HG03439 (cell line): Measurements from ENCODE around the gene NABP2.
A peak's percentile ranks its signal among the peaks of the same experiment; 100 is the strongest.
"Not testable (repeated sequence)": the region's sequence is repeated elsewhere in the genome, so short reads cannot be mapped to it uniquely, and the experiment has no call there.

Experiments used
- ATAC-seq: cut with Tn5 transposase; IDR thresholded peaks from one replicate; pipeline ENCODE4 v1.9.1; 2021; ENCODE audit warnings: mild to moderate bottlenecking, moderate library complexity; ENCODE audit not compliant: unreplicated experiment

The NABP2 gene

GRCh38 chr12:56224102-56224701 is at the start of gene NABP2:
TSS of gene NABP2 (plus strand) at chr12:56224342. CDS start at chr12:56224857, 515 bp downstream.
- ATAC-seq: peak; percentile 66

- no peak for ATAC-seq
Observed at GRCh38 chr12:56178347-56178746, 45.8 kb upstream of the NABP2 start.

- ATAC-seq: no peak
Observed at GRCh38 chr12:56186957-56187356, 37.2 kb upstream of the NABP2 start.

GRCh38 chr12:56188131-56188777 is 35.9 kb upstream of the NABP2 start:
- no peak for ATAC-seq

- no peak for ATAC-seq
Observed at GRCh38 chr12:56188778-56189098, 35.4 kb upstream of the NABP2 start.

- ATAC-seq: peak; percentile 62
Observed at GRCh38 chr12:56189099-56189917, 34.8 kb upstream of the NABP2 start, which contains the start of gene SMARCC2. TSS of gene SMARCC2 (minus strand) at chr12:56189483. CDS start at chr12:56189461, 22 bp downstream.

- peak; percentile 33 for ATAC-seq
Observed at GRCh38 chr12:56189918-56190694, 34.0 kb upstream of the NABP2 start.

GRCh38 chr12:56190695-56191155 is 33.4 kb upstream of the NABP2 start:
- no peak for ATAC-seq

- ATAC-seq: no peak
Observed at GRCh38 chr12:56192582-56192981, 31.6 kb upstream of the NABP2 start.

- peak; percentile 32 for ATAC-seq
Observed at GRCh38 chr12:56193025-56193578, 31.0 kb upstream of the NABP2 start.

- not testable (repeated sequence) for ATAC-seq
Observed at GRCh38 chr12:56196818-56197550, 27.2 kb upstream of the NABP2 start.

- ATAC-seq: no peak
Observed at GRCh38 chr12:56197921-56198635, 26.1 kb upstream of the NABP2 start.

- ATAC-seq: no peak
Observed at GRCh38 chr12:56198836-56199235, 25.3 kb upstream of the NABP2 start.

- no peak for ATAC-seq
Observed at GRCh38 chr12:56202366-56202765, 21.8 kb upstream of the NABP2 start.

- ATAC-seq: no peak
Observed at GRCh38 chr12:56202838-56203237, 21.3 kb upstream of the NABP2 start.

GRCh38 chr12:56204275-56204674 is 19.9 kb upstream of the NABP2 start:
- no peak for ATAC-seq

GRCh38 chr12:56205445-56205844 is 18.7 kb upstream of the NABP2 start:
- ATAC-seq: no peak

GRCh38 chr12:56206452-56207166 is 17.5 kb upstream of the NABP2 start:
- no peak for ATAC-seq

- no peak for ATAC-seq
Observed at GRCh38 chr12:56208006-56208405, 16.1 kb upstream of the NABP2 start.
